ENCODE results near the gene CHCHD10.
A peak's percentile ranks its signal among the peaks of the same experiment; 100 is the strongest.

Gene CHCHD10

DNA sequence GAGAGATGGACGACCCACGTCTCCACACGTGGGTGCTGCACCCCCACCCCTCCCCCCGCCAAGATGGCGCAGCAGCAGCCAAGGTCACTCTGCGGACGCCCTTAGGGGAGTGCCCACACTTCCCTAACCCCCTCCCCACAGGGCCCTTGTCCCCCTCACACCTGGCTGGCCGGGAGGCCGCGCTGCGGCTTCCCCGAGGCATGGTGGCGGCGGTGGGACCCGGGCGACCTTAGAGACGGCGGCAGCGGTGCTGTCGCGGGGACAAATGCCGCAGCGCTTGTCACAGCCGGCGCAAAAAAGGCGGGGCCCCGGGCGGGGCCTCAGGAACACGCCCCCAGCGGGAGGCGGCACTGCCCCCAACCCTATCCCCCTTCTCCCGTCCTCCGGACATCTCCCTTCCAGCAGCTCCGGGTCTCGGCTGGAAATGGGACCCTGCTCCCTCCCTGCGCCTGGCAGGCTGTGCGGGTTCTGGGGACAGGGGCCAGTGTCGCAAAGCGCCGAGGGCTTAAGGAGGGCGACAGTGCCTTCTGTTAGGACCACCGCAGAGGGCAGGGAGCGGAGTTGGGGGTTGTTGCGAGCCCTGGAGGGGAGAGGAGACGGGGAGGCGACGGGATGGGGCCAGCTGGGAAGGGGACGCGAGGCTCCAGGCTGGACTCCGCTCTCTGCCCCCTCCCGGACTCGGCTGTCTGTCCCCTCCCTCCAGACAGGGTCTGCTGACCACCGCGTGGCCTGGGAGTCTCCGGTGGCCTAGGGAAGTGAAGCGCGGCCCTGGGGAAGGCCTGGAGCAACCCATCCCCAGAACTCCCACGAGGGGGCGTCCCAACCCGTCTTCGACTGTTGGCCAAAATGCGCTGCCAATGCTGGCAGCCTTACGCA is at the start of gene CHCHD10:
TSS of gene CHCHD10 (minus strand) at position 300 of the 876 bp plus-strand sequence. CDS start at position 202, 98 bp downstream.
- H3K4me3 ChIP-seq (ENCODE audit: low read length) = peak within 1 kb of the TSS; percentile 67
- DNase-seq (ENCODE audit: low read depth) = peak; percentile 67
- TF ChIP-seq, protein P1, sequence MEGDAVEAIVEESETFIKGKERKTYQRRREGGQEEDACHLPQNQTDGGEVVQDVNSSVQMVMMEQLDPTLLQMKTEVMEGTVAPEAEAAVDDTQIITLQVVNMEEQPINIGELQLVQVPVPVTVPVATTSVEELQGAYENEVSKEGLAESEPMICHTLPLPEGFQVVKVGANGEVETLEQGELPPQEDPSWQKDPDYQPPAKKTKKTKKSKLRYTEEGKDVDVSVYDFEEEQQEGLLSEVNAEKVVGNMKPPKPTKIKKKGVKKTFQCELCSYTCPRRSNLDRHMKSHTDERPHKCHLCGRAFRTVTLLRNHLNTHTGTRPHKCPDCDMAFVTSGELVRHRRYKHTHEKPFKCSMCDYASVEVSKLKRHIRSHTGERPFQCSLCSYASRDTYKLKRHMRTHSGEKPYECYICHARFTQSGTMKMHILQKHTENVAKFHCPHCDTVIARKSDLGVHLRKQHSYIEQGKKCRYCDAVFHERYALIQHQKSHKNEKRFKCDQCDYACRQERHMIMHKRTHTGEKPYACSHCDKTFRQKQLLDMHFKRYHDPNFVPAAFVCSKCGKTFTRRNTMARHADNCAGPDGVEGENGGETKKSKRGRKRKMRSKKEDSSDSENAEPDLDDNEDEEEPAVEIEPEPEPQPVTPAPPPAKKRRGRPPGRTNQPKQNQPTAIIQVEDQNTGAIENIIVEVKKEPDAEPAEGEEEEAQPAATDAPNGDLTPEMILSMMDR (IDR thresholded peaks at IDR 0.05; ENCODE audit: insufficient read depth, low read depth, low read length, missing control alignments) = peak; percentile 72

DNA sequence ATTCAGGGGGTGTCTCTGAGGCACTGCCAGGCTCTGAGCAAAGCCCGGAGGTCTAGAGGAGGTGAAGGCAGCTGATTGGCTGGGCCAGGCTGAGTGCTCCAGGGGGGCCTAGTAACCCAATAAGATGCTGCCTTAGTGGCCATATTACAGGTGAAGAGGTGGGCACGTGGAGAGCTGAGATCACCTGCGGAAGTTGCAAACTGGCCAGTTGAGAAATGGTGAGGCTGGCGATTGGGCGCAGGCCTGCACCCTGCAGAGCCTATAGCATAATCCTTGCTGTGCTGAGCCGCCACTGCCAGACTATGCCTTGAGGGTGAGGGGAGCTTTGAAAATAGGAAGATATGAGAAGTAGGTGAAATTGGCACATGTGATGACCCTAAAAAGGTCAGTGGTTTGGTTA is 49.4 kb upstream of the CHCHD10 start:
- H3K4me3 ChIP-seq (ENCODE audit: low read length) = no peak overlapping the region
- DNase-seq (ENCODE audit: low read depth) = no peak
- TF ChIP-seq, protein P1 (IDR thresholded peaks at IDR 0.05; ENCODE audit: insufficient read depth, low read depth, low read length, missing control alignments) = no peak

DNA sequence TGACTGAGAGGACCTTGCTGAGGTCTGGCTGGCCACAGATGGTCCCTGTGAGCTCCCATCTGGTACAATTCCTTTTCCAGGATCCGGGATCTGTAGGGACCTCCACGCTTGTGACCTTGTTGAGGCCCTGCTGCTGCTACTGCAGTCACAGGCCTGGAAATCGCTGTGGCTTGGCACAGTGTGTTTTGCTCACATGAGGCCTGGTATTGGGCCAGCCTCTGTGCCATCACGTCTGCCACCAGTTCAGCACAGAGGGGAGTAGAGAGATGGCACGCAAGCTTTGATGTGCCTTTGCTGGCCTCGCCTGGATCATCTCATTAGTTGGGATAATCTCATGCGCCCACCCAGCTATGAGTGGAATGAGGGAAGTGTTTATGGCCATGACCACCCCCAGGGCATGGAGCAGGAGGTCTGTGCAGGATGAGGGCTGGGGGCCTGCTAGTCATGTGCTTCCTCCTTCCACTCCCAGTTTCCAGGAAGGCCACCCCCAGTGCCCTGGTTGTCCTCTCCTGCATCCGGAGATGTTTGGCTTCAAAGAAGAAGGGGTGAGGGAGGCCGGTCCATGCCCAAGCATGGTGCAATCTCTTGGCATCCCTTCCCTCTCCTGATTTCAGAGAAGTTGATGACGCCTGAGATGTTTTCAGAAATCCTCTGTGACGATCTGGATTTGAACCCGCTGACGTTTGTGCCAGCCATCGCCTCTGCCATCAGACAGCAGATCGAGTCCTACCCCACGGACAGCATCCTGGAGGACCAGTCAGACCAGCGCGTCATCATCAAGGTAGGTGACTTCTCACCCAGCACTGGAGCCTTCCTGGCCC is 48.6 kb upstream of the CHCHD10 start:
- no peak for DNase-seq (ENCODE audit: low read depth)
- no peak overlapping the region for H3K4me3 ChIP-seq (ENCODE audit: low read length)
- TF ChIP-seq, protein P1 (IDR thresholded peaks at IDR 0.05; ENCODE audit: insufficient read depth, low read depth, low read length, missing control alignments) = no peak

DNA sequence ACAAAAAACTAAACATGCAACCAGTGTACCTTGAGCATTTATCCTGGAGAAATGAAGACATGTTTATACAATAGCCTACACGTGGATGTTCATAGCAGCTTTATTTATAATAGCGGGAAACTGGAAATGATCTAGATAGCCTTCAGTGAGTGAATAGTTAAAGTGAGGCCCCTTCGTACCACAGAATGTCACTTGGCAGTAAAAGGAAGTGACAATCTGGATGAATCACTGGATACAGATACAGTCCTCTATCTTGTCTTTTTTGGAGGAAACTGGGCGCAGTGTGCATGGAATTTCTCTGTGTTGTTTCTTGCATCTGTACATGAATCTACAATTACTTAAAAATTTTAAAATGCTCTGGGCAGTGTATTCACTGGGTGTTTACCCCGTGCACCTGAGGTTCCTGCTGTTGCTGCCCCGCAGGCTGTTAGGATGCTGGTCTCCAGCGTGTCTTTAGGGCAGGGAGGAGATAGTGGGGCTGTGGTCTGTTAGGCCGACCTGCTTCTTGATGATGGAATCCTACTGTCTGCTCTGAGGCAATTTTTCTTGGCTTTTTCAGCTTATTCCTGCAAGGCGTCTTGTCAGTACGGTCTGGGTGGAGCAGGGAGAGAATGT is 47.9 kb upstream of the CHCHD10 start:
- TF ChIP-seq, protein P1 (IDR thresholded peaks at IDR 0.05; ENCODE audit: insufficient read depth, low read depth, low read length, missing control alignments) = no peak
- DNase-seq (ENCODE audit: low read depth) = no peak
- H3K4me3 ChIP-seq (ENCODE audit: low read length) = no peak overlapping the region

DNA sequence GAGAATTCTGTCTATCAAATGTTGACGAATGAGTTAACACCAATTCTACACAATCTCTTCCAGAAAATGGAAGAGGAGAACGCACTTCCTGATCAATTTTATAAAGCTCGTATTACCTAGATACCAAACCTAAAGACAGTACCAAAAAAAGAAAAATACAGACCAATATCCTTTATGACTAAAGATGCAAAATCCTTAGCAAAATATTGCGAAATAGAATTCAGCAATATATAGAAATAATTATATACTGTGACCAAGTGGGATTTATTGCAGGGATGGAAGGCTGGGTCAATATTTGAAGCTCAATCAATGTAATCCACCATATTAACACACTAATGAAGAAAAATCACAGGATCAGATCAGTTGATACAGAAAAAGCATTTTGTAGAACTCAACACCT is 44.6 kb upstream of the CHCHD10 start:
- DNase-seq (ENCODE audit: low read depth) = no peak
- TF ChIP-seq, protein P1 (IDR thresholded peaks at IDR 0.05; ENCODE audit: insufficient read depth, low read depth, low read length, missing control alignments) = no peak
- H3K4me3 ChIP-seq (ENCODE audit: low read length) = no peak overlapping the region

DNA sequence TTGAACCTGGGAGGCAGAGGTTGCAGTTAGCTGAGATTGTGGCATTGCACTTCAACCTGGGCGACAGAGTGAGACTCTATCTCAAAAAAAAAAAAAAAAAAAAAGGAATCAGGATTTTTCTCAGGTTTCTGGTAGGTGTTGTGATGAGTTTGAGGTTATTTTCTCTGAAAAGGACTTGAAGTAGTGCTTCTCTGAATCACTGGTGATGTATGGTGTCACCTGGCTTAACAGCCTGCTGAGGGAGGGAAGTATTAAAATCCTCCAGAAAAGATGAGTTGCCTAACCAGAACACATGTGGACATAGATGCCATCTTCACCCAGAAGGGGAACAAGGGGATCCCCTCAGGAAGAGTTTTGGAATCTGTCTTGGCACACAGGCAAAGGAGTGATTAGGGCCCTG is 39.1 kb upstream of the CHCHD10 start:
- TF ChIP-seq, protein P1 (IDR thresholded peaks at IDR 0.05; ENCODE audit: insufficient read depth, low read depth, low read length, missing control alignments) = no peak
- DNase-seq (ENCODE audit: low read depth) = no peak

More for the DNA sequence above, 39.1 kb upstream of the CHCHD10 start:
- H3K4me3 ChIP-seq (ENCODE audit: low read length) = no peak overlapping the region
